ENCODE measurements around the gene RASAL3.
A peak's percentile ranks its signal among the peaks of the same experiment; 100 is the strongest.

RASAL3 gene

DNA sequence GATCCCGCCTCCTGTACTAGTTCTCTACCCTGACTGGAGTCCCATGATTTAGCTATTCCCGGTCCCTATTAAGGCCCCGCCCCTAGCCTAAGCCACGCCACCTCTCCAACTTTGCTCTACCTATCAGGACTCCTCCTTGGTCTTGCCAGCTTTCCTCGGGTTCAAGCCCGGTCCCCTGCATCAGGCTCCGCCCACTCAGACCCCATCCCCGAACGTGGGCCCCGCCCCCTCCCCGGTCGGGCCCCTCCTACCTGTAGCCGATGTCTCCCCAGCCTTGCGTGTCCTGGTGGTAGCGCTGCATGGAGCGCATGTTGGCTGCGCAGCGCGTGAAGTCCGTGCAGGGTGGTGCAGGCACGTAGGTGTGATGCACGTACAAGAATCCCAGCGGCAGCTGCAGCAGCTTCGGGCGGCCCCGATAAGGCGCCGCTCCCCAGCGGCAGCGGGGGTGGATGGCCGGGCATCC, 7.3 kb upstream of the RASAL3 start:
- no peak for DNase-seq

DNA sequence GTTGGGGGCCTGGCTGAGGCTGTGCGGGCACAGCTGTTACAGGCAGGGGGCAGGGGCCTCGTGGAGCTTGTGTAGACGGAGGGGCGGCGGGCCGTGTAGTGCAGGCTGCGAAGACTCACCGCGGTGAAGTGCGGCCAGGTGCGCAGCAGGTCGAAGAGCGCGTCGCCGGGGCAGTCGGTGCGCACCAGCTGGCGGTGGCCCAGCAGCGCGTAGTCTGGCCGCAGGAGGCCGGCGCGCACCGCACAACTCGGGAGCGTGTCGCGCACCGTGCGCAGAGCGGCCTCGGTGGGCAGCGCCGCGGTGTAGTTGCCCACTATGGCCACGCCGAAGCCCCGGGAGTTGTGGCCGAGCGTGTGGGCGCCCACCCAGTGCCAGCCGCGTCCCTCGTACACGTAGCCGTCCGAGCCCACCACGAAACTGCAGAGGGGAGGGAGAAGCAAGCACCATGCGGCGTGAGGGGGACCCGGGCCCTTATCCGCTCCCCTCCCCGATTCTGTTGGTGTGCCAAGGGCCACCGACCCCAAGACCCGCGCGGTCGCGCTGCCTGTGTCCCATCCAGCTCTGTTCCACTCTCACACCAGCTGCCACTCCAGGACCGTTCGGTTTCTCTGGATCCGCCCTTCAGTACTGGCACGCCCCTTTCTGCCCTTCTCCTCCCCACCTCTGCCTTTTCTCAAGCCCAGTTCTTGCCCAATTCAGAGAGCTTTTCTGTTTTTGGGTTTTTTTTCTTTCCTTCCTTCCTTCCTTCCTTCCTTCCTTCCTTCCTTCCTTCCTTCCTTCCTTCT, 5.4 kb upstream of the RASAL3 start:
- peak; percentile 68 for DNase-seq

DNA sequence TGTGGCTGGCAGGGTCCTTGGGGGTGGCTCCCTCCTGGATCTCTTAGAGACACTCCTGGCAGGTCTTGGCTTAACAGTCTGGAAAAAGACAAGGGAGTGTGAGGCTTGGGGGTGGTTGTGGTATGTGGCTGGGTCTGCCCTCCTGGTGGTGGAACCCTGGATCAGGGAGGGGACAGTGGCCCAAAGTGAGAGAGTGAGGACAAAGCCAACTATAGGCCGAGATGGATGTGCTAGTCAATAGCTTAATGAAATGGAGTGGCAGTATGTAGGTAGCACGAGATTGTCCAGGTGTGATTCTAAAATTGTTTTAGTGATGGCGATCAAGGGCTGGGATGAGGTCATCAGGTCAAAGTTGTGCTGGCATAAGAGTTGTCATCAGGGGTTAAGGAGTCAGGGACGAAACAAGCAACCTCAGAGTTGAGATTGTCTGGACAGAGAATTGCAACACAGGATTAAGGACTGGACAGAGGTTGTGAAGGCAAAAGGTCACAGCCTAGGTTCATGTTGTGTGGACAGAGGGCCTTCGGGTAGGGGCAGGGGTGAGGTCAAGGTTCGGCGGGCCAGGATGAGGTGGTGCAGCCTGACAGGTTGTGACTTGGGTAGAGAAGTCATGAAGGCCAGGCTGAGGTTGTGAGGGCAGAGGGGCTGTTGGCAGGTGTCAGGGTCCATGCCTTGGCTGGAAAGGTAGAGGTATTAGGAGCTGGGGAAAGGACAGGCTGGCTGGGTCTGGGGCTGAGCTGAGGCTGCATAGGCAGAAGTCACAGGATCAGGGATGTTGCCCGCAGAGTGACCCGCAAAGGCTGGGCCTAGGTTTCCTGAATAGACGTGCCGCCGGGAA, 4.5 kb upstream of the RASAL3 start:
- DNase-seq = peak; percentile 49

DNA sequence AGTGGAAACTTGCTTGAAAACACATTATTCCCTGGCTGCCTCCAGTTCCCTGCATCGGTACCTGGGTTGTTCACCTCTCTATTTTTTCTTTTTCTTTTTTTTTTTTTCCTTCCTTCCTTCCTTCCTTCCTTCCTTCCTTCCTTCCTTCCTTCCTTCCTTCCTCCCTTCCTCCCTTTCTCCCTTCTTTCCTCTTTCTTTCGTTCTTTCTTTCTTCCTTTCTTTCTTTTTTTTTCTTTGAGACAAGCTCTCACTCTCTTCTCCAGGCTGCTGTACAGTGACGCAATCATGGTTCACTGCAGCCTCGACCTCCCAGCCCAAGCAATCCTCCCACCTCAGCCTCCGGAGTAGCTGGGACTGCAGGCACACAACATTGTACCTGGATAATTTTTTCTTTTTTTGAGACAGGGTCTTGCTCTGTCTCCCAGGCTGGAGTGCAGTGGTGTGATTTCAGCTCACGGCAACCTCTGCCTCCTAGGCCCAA, 3.4 kb upstream of the RASAL3 start:
- no peak for DNase-seq

DNA sequence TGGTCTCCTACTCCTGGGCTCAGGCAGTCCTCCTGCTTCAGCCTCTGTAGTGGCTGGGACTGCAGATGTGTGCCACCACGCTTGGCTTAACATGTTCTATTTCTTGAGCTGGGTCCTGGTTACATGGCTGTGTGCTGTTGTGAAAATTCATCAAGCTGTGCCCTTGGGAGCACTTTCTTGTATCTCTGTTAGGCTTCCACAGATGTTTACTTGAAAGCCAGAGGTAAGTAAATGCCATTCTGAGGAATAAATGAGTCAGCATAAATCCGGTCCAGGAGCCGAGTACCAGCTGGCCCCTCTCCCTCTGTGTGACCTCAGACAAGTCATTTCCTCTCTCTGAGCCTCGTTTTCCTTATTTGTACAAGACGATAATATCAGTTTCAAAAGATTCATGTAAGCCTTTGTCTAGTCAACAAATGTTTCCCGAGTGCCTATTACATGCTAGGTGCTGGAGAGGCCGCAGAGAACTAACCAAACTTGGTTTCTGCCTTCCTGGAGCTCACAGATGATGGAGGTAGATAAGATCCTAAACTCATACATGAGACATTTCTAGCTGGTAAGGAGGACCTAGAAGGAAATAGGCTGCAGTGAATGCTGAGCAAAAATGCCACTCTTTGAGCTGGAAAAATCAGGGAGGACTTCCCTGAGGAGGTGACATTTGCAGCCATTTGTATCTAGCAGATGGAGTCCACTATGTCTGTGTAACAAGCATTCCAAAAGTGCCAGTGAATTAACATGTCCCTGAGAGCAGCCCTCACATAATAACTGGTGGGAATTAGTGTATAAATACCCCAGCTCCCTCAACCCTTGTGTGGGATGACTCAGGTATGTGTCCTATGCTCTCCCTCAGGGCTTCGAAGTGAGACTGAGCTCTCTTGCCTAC, 2.7 kb upstream of the RASAL3 start:
- DNase-seq = peak; percentile 52

DNA sequence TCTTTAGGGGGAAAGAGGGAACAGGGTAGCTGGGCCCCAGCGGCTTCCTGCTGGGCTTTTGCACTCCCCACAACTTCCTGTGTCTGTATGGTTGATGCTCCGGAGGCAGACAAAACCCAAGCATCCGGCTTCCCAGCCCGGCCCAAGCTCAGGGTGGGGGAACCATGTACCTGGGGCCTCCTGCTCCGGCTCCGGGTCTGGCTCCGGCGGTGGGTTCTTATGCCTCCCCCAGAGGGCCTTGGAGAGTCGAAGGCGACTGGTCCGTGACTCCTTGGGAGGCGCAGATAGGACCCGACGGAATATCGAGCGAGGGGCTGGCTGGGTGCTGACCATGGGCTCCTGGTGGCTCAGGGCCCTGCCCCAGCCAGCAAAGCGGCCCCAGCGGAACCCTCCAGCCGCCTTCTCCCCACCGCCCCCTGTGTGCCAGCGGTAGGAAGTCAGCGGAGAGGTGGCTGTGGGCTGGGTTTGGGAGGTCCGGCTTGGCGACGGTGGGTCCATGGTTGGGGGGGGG, 428 bp downstream of the RASAL3 start:
- DNase-seq = peak; percentile 80

DNA sequence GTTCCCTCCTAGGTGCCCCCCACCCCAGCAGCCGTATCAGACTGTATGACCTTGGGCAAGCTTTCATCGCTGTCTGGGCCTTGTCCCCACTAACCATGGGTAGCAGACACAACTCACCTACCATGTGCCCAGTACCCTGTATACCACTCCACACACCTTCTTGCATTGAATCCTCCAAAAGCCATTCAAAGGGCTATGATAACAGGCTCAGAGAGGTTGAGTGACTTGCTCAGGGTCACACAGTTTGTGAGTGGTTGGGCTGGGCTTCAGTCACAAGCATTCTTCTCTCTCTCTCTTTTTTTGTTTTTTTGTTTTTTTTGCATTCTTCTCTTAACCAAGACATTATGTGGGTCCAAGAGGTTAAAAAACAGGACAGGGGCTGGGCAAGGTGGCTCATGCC, 2.6 kb downstream of the RASAL3 start:
- no peak for DNase-seq

DNA sequence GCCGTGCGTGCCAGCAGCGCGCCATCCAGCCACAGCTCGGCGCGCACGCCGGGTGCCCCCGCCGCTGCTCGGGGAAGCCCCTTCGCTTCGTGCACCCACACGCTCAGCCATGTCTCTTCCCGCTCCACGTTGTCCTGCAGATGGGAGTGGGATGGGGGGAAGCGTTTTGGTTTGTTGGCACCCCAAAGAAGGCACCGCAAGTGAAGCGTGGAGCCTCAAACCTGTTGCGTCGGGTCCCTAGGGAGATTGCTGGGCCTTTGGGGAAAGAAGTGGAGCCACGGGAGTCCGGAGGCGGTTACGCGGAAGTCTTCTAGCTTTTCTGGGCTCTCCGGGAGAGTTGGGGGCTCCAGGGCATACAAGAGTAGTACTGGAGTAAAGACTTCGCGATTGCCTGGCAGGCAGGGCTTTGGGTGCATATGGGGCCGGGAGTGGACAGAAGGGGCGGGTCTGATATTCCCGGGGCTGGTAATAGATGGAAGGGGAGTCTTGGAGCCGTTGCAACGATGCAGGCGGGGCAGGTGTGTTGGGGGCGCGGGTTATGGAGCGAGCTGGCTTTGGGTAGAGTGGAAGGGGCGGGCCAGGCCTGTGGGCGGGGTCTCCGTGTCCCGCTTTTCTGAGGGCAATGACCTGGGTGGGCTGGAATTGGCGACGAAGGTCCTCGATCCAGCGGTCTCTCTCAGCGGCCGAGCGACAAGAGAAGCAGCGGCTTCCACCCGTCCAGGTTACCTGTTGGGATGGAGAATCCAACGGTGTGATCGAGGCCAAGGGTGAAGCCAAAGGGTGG, 6.5 kb downstream of the RASAL3 start:
- DNase-seq = no peak

DNA sequence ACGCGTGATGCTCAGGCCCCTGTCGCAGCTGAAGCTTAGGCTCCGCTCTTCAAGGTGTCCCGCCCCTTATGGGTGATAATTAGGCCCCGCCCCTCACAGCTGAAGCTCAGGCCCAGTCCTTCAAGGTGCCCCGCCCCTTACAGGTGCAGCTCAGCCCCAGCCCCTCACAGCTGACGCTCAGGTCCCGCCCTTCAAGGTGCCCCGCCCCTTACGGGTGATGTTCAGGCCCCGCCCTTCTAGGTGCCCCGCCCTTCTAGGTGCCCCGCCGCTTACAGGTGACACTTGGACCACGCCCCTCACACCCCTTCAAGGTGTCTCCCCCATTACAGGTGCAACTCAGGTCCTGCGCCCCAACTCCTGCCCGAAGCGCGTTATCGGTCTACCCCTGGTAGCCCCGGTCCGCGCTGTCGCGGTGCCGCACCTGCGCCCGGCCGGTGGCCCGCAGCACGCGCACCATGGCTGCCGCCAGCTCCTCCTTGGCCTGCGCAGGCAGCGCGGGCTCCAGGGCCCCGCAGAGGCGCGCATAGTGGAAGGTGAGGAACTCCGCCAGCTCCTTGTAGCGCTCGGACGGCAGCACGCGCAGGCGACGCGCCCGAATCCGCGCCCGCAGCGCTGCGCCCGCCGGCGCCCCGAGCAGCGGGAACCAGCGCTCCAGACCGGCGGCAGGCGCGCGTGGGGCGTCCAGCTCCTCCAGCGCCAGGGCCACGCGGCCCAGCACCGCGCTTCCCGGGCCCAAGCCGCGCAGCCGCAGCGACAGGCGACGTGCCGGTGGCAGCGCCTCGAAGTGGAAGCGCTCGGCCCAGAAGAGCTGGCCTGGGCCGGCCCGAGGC, 7.3 kb downstream of the RASAL3 start:
- DNase-seq = no peak

DNA sequence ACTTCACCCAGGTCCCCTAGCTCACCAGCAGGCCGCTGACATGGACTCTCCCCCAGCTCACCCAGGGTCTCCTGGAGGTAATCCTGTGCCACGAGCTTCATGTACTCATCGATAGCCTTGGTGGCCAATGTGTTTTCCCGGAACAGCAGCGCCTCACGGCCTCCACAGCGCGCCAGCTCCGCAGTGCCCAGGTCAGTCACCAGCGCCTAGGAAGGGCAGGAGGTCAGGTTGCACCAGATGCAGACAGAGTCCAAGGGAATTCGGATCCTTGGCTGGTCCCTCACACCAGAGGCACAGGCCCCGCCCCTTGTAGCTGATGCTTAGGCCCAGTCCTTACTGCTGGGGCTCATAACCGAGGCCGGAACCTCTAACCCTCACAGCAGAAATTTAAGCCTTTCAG, 7.9 kb downstream of the RASAL3 start:
- no peak for DNase-seq

DNA sequence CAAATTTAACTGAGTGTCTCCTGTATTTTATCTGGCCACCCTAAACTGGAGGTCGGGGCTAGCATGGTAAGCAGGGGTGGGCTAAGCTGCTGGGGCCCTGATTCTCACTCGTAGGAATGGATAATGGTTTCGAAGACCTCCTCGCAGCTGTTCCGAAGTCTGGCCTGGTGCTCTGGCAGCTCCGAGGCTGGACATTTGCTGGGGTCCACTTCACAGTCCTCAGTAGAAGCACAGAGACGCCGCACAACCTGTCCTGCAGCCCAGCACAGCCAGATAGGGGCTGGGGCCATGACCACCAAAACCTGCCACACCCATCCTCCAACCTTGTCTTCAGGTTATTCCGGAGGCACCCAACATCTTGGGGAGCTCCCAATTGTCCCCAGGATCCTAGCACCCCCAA, 8.3 kb downstream of the RASAL3 start:
- DNase-seq = no peak

DNA sequence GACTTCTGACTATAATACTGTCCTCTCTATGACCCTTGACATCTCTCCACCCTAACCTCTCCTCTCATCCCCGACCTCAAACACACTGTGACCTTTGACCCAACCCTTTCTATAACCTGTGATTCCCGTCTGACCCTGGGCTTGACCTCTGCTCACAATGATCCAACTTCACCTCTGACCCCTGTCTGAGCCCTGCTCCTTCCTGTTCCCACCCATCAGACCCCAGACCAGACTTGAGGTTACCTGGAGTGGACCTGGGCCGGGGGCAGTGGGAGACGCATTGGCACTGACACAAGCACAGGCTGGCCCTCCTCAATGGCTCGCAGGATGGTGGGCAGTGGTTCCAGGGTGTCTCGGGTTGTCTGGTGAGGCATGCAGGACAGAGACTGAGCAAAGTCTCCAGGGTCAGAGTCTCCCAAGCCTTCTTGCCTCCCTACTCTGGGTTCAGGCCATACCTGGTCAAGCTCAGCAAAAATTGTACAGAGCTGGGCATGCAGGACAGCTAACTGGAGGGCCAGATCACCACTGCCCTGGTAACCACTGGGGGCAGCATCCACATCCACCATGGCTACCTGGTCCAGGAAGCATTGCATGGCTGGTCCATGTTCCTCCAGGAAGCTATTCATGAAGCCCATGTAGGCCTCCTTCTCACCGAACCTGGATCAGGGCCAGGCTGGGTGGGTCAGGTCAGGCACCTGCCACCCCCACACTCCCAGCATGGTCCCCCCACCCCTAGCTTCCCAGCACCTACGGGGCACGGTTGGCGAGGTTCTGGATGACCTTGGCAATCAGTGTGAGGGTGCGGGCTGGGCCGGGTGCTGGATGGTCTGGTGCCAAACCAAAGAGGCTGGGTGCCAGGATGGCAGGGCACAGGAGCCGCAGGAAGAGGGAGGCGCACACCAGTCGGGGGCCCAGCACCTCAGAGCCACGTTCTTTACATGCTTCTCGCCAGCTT, 10.2 kb downstream of the RASAL3 start:
- no peak for DNase-seq

DNA sequence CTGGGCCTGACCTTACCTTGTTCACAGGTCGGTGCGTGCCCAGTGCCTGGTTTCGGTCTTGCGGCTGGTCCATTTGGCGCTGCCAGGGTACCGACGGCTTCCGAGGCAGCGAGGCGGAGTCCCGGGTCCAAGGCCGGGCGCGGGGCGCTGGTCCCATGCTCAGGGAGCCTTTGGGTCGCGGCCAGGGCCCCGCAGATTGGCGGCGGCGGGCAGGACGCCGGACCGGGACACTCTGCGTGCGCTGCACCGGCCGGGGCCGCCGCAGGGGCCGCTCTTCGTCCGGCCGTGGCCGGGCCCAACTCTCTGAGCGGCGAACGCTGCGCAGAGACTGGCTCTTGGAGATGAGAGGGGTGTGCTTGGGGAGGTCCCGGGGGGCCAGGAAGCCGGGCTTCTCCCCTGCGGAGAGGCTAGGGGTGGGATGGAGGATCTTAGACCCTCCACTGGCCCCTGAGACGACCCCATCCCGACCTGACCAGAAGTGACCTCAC, 11.2 kb downstream of the RASAL3 start:
- DNase-seq = no peak

DNA sequence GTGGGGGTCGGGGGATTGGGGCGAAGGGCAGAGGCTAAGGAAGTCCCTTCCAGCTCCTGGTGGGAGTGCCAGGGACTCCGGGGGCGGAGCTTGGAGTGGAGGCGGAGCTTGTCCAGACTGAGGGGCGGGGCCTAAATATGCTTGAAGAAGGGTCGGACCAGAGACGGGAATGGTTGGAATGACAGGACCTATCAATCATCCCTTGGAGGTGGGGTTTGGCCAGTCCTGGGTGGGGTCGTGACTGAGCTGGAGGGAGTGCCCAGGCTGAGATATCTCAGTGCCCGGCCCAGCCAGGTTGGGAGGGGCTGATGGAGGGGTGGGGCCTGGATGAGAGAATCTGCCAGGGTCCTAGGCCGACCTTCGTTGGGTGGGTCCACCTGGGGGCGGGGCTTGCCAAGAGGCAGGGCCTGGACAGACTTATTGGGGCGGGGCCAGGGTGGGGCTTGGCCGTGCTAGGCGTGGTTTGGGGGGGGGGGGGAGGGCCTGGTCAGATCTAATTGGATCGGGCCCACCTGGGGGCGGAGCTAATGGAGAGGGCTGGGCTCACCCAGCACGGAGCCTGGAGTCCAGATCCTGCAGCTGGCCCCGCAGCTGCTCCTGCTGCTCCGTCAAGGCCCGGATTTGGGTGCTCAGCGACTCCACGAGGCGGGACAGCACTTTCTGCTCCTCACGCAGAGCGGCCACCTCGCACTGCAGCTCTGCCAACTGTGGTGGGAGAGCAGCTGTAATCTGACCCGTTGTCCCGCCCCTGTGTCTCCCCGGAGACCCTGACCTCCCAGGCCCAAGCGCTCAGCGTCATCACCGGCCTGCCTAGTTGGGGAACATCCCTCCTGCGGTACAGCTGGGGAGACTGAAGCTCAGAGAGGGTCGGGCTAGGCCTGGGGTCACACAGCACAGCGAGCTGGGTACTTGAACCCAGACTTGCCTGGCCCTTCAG, 12.0 kb downstream of the RASAL3 start:
- DNase-seq = no peak

DNA sequence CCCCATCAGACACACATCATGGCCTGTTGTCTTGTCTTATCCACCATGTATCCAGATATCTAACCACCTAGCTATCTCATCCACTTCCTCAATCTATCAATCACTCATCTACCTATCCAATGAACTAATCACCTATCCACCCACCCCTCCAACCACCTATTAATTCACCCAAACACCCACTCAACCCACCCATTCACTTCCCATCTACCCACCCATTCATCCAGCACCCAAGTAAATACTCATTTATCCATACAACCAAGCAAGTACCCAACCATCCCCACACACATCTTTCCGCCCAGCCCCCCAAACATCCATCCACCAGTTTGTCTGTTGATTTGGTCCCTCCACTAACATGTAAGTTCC, 13.8 kb downstream of the RASAL3 start:
- no peak for DNase-seq

DNA sequence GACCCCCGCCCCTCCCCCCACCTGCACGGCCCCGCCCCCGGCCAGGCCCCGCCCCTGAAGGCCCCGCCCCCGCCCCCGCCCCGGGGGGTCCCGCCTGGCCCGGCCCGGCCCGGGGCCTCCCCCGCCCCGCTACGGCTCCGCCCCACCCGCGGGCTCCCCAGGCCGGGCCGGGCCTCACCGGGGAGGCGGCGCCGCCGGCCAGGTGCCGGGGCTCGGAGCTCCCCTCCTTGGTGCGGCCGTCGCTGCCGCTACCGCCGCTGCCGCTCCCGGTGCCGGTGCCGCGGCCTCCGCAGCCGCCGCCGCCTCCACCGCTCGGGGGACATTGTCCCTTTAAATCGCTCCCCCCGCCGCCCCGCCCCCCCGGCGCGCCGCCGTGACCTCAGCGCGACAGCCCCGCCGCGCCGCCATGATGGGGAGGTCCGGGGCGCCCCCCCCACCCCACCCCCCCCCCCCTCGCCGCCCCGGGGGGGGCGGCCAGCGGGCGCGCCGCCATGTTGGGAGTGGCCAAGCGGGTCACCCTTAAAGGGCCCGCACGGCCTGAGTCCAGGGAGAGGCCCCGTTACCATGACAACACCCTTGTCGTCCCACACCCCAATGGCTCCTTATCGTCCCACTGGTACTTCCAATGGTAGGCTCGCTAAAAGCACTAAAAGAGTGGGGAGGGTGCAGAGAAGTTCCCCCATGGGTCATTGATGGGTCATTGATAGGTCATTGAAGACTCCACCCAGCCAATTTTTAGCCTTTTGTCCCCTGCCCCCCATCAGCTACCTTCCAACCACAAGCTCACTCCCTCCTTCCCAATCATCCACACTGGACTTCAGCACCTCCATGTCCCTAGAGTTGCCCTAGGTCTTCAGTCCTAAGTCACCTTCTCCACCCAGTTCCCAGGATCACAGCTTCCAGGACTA, 14.5 kb downstream of the RASAL3 start, which contains the start of gene WIZ:
Gene WIZ (minus strand): TSS at position 337 of the 908 bp plus-strand sequence. CDS start 1,649 bp downstream, outside the sequence.
- DNase-seq = peak; percentile 69

All from MV-4-11 (cell line).